ENCODE data around the gene C12orf56.
A peak's percentile ranks its signal among the peaks of the same experiment; 100 is the strongest.
"Not testable (repeated sequence)": the region's sequence is repeated elsewhere in the genome, so short reads cannot be mapped to it uniquely, and the experiment has no call there.

Gene C12orf56

DNA sequence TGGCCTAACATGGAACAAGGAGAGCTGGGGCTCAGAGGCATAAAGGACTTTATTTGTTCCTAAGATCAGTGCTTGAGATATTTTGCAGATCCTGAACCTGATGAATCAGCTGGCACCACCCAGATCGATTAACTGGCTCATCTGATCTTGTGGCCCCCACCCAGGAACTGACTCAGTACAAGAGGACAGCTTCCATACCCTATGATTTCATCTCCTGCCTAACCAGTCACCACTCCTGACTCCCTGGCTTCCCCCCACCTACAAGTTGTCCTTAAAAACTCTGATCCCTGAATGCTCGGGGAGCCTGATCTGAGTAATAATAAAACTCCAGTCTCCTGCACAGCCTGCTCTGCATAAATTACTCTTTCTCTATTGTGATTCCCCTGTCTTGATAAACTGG, 5.1 kb downstream of the C12orf56 start:
- peak; percentile 47 to 60 for DNase-seq

DNA sequence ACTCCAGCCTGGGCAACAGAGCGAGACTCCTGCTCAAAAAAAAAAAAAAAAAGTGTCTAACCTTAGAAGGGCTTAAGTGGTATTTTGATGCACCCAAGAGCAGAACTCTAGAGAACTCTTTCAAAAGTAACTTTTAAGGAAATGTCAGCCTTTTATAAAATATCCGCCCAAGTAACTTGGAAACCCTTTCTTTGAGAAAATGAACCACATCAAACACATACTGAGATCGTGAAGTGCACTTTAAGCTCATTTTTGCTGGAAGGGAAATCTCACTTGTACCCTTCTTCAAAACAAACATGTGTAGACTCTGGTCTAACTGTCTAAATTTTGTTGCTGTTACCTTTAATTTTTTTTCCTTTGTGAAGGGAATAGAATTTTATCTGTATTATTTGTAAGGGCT, 5.5 kb downstream of the C12orf56 start:
- DNase-seq: no peak

DNA sequence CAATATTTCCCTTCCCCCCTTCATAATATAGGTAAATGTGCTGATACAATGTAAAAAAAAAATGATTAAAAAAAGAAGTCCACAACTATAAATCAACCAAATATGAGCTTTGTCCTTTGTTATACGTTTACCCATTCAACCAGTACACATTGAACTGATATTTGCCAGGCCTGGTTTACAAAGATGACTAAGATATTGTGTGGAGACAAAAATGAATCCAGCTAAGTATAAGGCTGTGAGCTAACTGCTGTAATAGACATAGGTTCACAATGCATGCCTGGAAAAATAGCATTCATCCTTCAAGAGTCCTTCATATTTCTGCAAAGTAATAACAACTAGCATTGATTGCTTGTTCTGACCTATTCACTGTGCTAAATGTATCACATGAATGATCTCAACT, 6.9 kb downstream of the C12orf56 start:
- no peak for DNase-seq

DNA sequence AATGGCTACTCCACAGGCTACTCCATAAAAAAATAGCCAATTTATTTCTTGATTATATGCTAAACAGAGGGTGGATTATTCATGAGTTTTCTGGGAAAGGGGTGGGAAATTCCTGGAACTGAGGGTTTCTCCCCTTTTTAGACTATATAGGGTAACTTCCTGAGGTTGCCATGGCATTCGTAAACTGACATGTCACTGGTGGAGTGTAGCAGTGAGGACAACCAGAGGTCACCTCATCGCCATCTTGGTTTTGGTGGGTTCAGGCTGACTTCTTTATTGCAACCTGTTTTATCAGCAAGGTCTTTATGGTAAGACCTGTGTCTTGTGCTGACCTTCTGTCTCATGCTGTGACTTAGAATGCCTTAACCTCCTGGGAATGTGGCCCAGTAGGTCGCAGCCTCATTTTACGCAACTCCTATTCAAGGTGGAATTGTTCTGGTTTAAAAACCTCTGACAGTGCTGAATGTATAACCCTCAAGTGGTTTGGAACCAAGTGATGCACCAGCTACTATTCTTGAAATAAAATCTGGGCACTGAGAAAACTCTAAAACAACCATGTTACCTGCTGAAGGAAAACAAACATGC, 27.7 kb downstream of the C12orf56 start:
- DNase-seq: no peak

DNA sequence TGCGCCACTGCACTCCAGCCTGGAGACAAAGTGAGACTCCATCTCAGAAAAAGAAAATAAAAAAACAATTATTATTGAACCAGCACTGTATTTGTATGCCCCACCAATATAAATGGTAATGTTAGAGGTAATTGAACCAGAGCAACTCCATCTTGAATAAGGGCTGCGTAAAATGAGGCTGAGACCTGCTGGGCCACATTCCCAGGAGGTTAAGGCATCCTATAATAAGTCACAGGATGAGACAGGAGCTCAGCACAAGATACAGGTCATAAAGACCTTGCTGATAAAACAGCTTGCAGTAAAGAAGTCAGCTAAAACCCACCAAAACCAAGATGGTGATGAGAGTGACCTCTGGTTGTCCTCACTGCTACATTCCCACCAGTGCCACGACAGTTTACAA, 29.4 kb downstream of the C12orf56 start:
- DNase-seq: not testable (repeated sequence)

DNA sequence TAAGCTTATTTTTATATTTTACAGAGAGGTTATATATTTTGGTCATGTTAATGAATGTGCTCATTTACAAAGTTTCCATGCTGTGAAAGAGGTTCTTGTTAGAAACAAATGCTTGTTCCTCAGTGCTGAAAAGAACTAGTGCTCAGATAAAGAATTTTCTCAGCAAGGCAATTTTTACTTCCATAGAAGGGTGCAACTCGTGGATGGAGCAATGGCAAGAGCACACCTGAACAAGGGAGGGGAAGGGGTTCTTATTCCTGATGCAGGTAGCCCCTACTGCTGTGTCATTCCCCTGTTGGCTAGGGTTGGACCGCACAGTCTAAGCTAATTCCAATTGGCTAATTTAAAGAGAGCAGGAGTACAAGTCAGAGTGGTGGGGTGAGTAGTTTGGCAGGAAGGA, 34.3 kb downstream of the C12orf56 start:
- not testable (repeated sequence) for DNase-seq

DNA sequence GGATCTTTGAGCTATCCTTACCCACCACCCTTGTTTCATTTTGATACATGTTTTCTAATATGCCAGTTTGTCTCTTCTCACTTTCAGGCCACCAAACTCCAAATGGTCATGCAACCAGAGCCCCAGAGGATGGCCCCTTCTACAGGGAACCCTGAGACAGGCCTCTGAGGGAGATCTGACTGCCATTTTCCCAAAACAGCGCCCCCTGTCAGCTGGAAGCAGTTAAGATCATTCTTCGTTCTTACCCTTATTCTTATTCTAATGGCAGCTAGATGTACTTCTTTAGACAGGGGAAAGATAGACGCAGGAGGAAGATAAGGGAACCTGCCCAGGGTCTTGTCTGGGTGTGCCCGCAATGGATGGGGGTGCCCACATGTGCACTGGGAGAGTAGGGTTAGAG, 38.4 kb downstream of the C12orf56 start:
- DNase-seq: peak in 1 of 2 experiments; percentile 17

DNA sequence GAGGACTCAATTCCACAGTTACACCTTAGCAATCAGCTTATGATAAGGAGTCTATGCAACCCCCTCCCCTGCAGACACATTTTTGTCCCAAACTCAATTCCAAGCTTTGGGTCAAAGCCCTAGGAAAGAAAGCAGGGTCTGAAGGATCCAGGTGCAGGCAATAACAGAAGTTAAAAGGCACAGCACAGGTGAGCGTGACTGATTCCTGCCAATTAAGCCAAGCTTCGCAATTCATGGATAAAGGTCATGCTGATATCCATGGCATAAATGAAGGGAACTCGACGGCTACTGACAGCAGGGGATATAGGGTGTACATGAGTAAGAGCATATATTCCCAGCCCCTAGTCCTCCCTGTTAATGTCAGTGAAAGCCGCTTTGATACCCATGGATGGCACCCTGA, 39.3 kb downstream of the C12orf56 start:
- no peak for DNase-seq

DNA sequence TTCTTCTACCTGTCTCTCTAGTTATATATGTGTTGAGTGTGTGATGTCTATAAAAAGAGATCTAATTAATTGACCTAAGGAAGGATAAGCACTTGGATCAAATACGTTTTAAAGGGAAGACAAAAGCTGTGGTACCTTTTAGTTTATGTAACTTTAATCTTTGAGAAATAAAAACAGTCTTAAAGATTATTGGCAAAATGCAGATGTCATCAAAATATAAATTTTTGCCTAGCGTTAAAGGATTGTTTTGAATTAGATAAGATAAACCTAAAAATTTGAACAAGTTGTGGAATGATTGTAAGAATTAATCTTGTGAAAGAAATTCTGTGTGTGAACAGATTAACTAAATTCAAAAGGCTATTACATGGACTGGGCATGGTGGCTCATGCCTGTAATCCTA, 42.9 kb downstream of the C12orf56 start:
- DNase-seq: no peak

DNA sequence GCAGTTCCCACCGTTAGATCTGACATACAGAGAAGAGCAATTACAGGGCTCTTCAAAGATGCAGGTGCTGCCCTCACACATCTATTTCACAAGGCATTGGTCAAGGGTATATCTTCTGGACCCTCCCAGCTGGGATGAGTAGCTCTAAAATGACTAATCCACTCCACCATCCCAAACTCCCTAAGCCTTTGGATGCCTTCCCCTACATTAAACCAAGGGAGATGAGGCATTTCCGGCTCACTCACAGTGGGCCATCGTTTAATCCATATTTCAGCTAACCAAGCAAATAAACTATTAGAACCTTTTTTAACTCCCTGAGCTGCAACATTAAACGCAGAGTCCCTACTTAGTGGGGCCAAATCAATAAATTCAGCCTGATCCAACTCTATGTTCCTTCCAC, 45.9 kb downstream of the C12orf56 start:
- DNase-seq: not testable (repeated sequence)

DNA sequence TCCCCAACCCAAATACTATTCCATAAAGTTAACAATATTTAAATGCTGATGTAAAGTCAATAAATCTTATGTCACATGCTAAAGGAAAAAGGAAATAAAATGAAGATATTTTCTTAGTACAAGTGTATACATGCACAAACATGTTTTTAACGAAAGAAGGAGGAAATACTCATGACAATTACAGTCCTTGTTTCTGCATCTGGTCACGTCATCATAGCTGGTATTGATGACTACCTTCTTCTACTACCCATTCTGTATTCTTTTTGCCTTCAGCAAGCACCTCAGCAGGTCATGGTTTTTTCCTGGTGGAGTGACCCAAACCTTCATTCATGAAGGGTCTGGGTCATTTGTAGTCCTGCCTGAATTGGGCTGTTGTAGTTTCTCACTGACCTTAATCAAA, 50.0 kb downstream of the C12orf56 start:
- not testable (repeated sequence) for DNase-seq

DNA sequence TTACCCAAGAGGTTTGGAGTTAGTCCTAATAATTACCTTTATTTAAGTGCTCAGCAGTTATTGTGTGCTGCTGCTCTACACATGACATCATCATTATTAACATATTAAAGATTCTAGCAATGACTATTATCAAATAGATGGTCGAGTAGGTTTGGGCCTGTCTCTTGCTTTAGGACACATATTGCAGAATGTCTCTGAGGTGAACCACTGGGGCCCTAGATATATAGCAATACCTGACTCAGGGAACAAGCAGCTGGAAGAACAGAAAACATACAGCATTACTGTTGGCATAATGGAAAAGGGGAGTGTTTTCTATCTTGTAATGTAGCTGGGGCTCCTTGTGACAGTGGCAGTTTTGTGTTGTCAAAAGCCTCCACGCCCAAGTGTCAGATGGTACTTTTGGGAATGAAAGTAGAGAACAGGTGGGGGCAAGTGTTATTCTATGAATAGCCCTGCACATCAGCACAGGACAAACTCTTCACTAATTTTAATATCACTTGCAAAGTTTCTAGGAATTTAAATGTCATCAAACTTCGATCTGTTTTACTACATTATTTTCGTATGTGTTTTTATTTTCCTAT, 54.6 kb downstream of the C12orf56 start:
- no peak for DNase-seq

DNA sequence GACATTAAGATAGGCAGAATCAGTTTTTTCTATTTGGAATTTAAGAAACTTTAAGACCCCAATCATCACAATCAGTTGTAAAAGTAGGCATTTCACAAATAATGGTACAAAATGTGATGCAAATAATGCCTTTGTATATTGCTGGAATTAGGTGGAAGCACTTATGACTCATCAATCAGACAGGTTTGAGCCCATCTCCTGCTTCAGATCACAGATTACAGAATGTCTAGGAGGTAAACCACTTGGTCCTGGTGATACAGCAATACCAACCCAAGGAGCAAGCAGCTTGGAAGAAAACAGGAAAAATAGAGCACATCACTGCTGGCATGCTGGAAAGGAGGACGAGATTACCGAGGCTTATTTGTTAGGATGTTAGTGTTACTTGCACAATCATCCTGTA, 57.6 kb downstream of the C12orf56 start:
- no peak for DNase-seq

DNA sequence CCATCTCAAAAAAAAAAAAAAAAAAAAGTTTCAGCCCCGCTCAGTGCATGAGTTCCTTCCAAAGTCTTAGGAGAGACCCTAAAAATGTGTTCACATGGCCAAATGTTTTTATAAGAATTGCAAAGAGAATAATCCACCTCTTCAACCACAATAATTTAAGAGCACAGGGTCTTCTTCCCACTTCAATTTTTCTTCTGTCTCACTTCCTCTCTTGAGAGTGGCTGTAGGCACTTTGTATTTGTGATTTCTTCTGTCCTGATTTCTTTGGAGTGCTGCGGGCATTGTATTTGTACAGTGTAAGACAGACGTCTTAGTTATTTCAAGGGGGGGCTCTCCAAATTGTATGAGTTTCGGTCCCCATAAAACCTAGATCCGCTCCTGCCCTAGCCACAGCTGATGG, 58.3 kb downstream of the C12orf56 start:
- no peak for DNase-seq

DNA sequence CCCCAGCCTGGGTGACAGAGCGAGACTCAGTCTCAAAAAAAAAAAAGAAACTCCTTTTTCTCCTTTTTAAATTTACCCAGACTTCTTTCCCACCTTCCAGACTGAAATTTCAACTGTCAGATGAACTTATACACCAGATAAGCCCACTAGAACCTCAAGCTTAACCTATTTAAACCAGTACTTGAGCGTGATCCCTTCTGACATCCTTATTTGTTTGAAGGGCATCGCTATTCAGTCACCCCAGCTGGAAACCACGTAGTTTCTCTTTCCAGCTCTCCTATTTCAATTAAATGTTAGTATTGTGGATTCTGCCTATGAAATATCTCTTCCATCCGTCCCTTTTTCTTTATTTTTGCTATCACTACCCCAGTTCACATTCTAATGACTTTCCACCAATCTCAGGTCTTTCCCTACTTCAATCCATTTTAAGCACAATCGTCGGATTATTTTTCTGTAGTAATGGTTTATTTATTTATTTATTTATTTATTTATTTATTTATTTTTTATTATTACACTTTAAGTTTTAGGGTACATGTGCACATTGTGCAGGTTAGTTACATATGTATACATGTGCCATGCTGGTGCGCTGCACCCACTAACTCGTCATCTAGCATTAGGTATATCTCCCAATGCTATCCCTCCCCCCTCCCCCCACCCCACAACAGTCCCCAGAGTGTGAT, 61.4 kb downstream of the C12orf56 start:
- not testable (repeated sequence) for DNase-seq

DNA sequence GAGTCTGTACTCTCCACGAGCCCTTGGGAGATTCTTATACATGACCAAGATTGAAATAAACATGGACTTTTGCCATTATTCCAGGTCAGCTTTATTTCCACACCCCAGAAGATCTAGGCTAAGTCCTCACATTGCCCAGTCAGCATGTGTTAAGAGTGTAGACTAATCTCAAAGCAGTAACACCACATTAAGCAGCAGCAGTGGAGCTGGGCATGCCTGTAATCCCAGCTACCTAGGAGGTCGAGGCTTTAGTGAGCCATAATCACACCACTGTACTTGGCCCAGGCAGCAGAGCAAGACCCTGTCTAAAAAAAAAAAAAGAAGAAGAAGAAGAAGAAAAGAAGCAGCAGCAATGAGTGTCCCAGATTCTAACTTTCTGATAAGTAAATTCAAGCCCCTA, 65.5 kb downstream of the C12orf56 start:
- no peak for DNase-seq

DNA sequence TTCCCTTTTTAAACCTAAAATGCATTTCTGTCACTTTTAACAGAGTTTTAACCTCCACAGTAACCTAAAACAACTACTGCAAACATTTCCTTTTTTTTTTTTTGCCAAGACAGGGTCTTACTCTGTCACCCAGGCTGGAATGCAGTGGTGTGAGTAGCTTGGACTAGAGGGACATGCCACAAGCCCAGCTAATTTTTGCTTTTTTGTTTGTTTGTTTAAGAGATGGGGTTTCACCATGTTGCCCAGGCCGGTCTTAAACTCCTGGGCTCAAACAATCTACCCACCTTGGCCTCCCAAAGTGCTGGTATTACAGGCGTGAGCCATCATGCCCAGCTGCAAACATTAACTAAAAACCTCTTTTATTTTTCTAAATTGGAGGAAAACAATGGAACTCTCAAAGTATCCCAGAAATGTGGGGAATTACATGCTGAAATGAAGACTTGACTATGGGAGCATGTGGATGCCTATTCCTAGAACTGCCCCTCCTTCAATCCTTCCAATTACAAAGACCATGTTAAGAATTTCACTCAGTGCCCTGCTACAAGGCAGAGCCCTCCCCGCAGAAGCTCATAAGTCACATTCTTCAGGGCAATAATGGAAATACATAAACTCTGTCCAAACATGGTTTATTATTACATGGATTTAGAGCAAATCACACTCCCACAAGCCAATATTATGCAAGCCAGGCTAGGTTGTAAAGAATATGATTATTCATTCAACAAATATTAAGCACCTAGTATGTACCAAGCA, 66.9 kb downstream of the C12orf56 start:
- DNase-seq: no peak

DNA sequence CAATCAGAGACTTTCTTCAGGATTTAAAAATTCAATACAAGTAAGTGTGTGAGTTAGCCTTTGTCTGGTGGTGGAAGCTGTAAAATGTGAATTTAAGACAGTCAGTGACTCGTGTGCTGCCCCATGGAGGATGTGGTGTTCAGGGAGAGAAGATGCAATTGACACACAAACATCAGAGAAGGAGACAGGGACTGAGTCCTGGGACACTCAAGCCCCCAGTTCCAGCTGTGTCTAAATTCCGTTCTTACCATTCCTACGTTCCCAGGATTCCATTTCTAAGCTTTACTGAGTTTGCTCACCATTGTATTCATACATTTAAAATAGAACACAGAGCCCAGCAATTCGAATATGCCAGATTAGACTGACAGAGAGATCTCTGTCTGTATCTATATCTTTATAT, 67.6 kb downstream of the C12orf56 start:
- DNase-seq: no peak

DNA sequence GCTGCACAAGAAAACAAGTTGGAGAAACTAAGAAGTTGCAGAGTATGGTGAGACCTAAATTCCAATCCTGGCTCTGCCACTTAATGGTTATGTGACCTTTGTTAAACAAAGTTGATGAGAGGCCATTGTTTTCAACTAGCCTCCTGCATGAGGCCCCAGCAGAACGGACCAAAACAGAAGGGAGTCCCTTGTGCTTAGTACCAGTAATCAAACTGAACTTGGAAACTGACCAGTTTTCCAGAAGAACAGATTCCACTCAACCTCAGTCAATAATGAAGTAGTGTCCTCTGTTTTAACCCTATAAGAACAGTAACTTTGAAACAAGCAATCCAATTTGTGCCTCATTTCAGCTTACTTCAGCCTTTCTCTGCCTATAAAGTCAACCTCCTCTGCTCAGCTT, 69.9 kb downstream of the C12orf56 start:
- no peak for DNase-seq

DNA sequence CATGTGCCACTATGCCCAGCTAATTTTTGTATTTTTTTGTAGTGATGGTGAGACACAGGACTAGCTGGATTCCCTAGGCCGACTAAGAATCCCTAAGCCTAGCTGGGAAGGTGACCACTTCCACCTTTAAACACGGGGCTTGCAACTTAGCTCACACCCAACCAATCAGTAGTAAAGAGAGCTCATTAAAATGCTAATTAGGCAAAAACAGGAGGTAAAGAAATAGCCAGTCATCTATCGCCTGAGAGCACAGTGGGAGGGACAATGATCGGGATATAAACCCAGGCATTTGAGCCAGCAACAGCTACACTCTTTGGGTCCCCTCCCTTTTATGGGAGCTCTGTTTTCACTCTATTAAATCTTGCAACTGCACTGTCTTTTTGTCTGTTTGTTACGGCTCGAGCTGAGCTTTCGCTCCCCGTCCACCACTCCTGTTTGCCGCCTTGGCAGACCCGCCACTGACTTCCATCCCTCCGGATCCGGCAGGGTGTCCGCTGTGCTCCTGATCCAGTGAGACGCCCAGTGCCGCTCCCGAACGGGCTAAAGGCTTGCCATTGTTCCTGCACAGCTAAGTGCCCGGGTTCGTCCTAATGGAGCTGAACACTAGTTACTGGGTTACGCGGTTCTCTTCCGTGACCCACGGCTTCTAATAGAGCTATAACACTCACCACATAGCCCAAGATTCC, 70.9 kb downstream of the C12orf56 start:
- not testable (repeated sequence) for DNase-seq

DNA sequence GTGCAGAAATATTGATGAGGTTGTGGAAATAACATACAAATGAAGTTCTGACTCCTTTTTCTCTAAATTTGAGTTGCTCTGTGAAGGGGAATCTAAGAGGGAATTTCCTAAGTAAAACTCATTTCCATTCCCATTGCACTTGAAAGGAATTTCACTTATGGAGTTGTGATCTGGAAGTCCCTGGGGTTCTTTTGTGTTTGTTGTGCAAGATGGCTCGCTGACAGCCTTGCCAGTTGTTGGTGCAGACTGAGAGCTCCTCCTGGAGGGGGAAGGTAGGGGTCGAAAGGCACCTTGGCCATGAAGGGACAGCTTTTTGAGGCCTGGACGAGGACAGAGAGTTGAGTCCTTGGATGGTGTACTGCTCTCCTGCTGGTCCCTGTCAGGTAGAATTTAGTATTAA, 72.0 kb downstream of the C12orf56 start:
- DNase-seq: no peak

DNA sequence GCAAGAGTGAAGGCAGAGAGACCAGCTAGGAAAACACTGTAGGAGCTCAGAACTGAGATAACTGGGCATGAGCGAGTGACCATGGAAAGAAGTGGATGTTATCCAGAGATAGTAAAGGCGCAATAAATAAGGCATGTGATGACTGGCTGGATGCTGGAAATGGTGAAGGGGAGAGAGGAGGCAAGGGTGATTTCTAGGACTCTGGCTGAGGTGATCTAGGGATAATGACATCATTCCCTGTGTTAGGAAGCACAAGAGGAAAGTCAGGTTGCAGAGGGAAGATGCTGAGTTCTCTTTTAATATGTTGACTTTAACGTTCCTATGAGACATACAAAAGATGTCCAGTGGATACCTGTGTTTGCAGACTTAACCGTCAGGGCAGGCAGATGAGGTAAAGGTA, 78.7 kb downstream of the C12orf56 start:
- DNase-seq: no peak

DNA sequence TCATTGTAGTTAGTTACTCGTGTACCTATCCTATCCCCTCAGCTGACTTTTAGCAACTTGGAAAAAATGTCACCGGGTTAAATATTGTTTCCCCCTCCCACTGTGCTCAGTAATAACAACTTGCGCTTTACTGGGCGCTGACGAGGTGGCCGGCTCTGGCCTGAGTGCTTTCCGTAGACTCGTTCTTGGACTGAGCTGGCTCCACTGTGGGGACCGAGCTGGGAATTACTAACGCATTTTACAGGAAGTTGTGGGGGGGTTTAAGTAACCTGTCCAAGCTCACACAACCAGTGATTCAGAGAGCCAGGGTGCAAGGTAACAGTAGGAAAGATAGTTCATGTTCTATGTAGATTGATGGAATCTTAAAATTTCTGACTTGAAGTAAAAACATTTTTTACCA, 86.0 kb downstream of the C12orf56 start:
- DNase-seq: no peak
